T-helper 1 cell treated with Interleukin-12 subunit alpha and Interleukin-12 subunit beta and Interleukin-4 antibody, amounts not matched to agents 30 ng/mL and 1 ng/mL, for 36 hours (primary cell): ENCODE measurements around the gene IFTAP. TPM values are rescaled to one million over a fixed set of nuclear protein-coding genes. Genes with fewer than 3 reads are reported as not detected.

ENCODE experiments used
- intact Hi-C: fragments of 100-400 bp; cut with micrococcal nuclease; formaldehyde crosslinking; loops from one replicate; pipeline ENCODE4 v1.15.1; 2024
- total RNA-seq: library from RNA; stranded (reverse); gene quantifications from 2 replicates; pipeline ENCODE4 v1.2.3, GENCODE V29; 2022

IFTAP gene
- total RNA-seq, 1 donor from 2014 or later = 1.1 TPM

- intact Hi-C loops = no loop called here
These were observed 108.7 kb downstream of the IFTAP start for GRCh38 chr11:36703055-36703404.

Other genes starting within 250 kb of the IFTAP start
- gene TRAF6, start 84.2 kb upstream of the IFTAP start, total RNA-seq = 14.1 and 15.0 TPM in 2 replicates
- gene RAG1, start 26.5 kb upstream of the IFTAP start, total RNA-seq = 0.20 and 0.42 TPM in 2 replicates
- not detected in 2 replicates for gene RAG2, start 3.7 kb downstream of the IFTAP start, total RNA-seq